GM21723 (cell line): ENCODE data around the gene DYRK3.

Experiments
- ATAC-seq: cut with Tn5 transposase; IDR thresholded peaks from one replicate; pipeline ENCODE4 v1.9.1; 2021; ENCODE audit warnings: mild to moderate bottlenecking, moderate library complexity; ENCODE audit not compliant: unreplicated experiment

The DYRK3 gene

GRCh38 chr1:206658981-206659273, 23.6 kb downstream of the DYRK3 start:
- ATAC-seq = no peak

- ATAC-seq = no peak
Measured at GRCh38 chr1:206660136-206660535, 24.8 kb downstream of the DYRK3 start.

- no peak for ATAC-seq
Measured at GRCh38 chr1:206661161-206661820, 26.0 kb downstream of the DYRK3 start.

GRCh38 chr1:206662396-206663092, 27.2 kb downstream of the DYRK3 start:
- no peak for ATAC-seq

GRCh38 chr1:206663362-206663761, 28.0 kb downstream of the DYRK3 start:
- no peak for ATAC-seq

GRCh38 chr1:206663832-206664652, 28.7 kb downstream of the DYRK3 start:
- ATAC-seq = peak; percentile 66

- no peak for ATAC-seq
Measured at GRCh38 chr1:206664740-206665139, 29.4 kb downstream of the DYRK3 start.

GRCh38 chr1:206666031-206666561, 30.8 kb downstream of the DYRK3 start:
- ATAC-seq = no peak

GRCh38 chr1:206666954-206667665, 31.8 kb downstream of the DYRK3 start:
- no peak for ATAC-seq

- no peak for ATAC-seq
Measured at GRCh38 chr1:206668351-206668750, 33.0 kb downstream of the DYRK3 start.

- no peak for ATAC-seq
Measured at GRCh38 chr1:206668874-206669410, 33.6 kb downstream of the DYRK3 start.

GRCh38 chr1:206672011-206672688, 36.8 kb downstream of the DYRK3 start:
- no peak for ATAC-seq

- no peak for ATAC-seq
Measured at GRCh38 chr1:206672844-206673758, 37.8 kb downstream of the DYRK3 start.

GRCh38 chr1:206674236-206674635, 38.9 kb downstream of the DYRK3 start:
- no peak for ATAC-seq

- ATAC-seq = no peak
Measured at GRCh38 chr1:206674745-206675175, 39.4 kb downstream of the DYRK3 start.

- no peak for ATAC-seq
Measured at GRCh38 chr1:206676499-206676898, 41.2 kb downstream of the DYRK3 start.

GRCh38 chr1:206678490-206678889, 43.2 kb downstream of the DYRK3 start:
- peak; percentile 25 for ATAC-seq

GRCh38 chr1:206679738-206680211, 44.4 kb downstream of the DYRK3 start:
- ATAC-seq = peak; percentile 83

GRCh38 chr1:206680279-206680678, 44.9 kb downstream of the DYRK3 start:
- ATAC-seq = no peak
